Sigmoid colon (tissue), 7 donors: Measurements from ENCODE around the gene SMIM20. TPM values are rescaled to one million over a fixed set of nuclear protein-coding genes. Genes with fewer than 3 reads are reported as not detected.

Experiments used
- DNase-seq: peaks from one replicate; pipeline ENCODE4 v3.0.0-alpha.2; 2019
- H3K27ac ChIP-seq, 4 donors: fragments of 200-600 bp; sonication (generic); one replicate each; pipeline ENCODE4 v1.5.1; 2016 to 2019; ENCODE audit warnings: mild to moderate bottlenecking in 1 of 4
- H3K27me3 ChIP-seq, 3 donors: fragments of 200-600 bp; sonication (generic); one replicate each; pipeline ENCODE4 v1.5.1; 2019; ENCODE audit warnings: mild to moderate bottlenecking in 1 of 3
- H3K36me3 ChIP-seq, 4 donors: fragments of 200-600 bp; sonication (generic); one replicate each; pipeline ENCODE4 v1.5.1; 2016 to 2019
- H3K4me1 ChIP-seq, 4 donors: fragments of 200-600 bp; sonication (generic); one replicate each; pipeline ENCODE4 v1.5.1; 2017 to 2019
- H3K4me3 ChIP-seq, 4 donors: fragments of 200-600 bp; sonication (generic); one replicate each; pipeline ENCODE4 v1.5.1; 2017 to 2019; ENCODE audit warnings: mild to moderate bottlenecking in 2 of 4, moderate library complexity in 1 of 4
- H3K9me3 ChIP-seq, 4 donors: fragments of 200-600 bp in 3 of 4; sonication (generic) in 3 of 4; one replicate each; pipeline versions ENCODE4 v1.5.1 to v1.6.1; 2013 to 2019
- EP300 ChIP-seq, 4 donors: sonication (generic); formaldehyde crosslinking; IDR thresholded peaks; one replicate each; pipeline ENCODE4 v1.6.1; 2017; ENCODE audit warnings: antibody characterized with exemption in 4 of 4
- POLR2A ChIP-seq, 2 donors: fragments of 450-650 bp; IDR thresholded peaks; one replicate each; pipeline ENCODE4 v1.6.1; 2016; ENCODE audit warnings: antibody characterized with exemption in 2 of 2, mild to moderate bottlenecking in 2 of 2, moderate library complexity in 2 of 2
- POLR2AphosphoS5 ChIP-seq, 4 donors: sonication (generic); formaldehyde crosslinking; IDR thresholded peaks; one replicate each; pipeline ENCODE4 v1.6.1; 2017; ENCODE audit warnings: antibody characterized with exemption in 4 of 4
- WGBS, 2 donors: extraction: QIAGEN DNeasy Blood & Tissue Kit; methylation state at CpG; one replicate each; pipeline ENCODE4 v1.1.7; 2013; 5-methylcytosine and 5-hydroxymethylcytosine counted together
- intact Hi-C: fragments of 100-400 bp; cut with DNase I; formaldehyde crosslinking; loops from one replicate; pipeline ENCODE4 v1.15.1; 2023
- polyA plus RNA-seq, 3 donors: library from polyadenylated mRNA; stranded (reverse); fragments of 200-250 nt; gene quantifications; one replicate each; pipeline ENCODE4 v1.2.3, GENCODE V29; 2013
- total RNA-seq, 4 donors: library from RNA; depleted of rRNA; stranded (reverse); fragments of >200 nt; gene quantifications; one replicate each; pipeline ENCODE4 v1.1.0, GENCODE V29; 2016
- TF ChIP-seq, protein P1 (sequence below), 4 experiments: fragments of 450-650 bp in 3 of 4; fragments of 200-600 bp in 1 of 4; IDR thresholded peaks; one replicate each; pipeline ENCODE4 v1.5.1; 2016 to 2019; ENCODE audit warnings: antibody characterized with exemption in 4 of 4, mild to moderate bottlenecking in 3 of 4, moderate library complexity in 2 of 4
- donor health status: healthy with polysubstance abuse.
- donor health status: Bipolar disorder and iron deficiency.
- donor health status: healthy.

Gene SMIM20
- total and polyA plus RNA-seq, 7 donors: 33.8 to 99.1 (median 45.4) TPM

DNA sequence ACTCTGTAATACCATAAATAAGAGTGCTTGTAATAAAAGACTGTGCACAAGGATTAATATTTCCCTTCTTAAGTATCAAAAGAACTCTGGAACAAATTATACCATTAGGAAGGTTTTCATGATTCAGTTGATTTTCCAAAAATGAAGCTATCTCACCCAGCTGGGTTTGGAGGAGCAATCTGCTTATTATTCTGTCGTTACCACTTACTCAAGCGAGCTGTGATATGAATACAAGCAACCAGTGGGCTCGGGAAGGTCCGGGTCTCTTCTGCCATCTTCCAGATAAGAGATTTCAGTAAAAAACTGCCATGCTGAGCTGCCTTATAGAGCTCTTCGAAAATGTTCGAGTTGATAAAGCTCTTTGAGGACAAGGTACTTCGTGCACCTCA, 15.3 kb downstream of the SMIM20 start:
- no peak overlapping the region for H3K27ac ChIP-seq
- H3K4me1 ChIP-seq: no peaks in the 10 kb centered on the region
- no peaks in the 10 kb centered on the region for H3K27me3 ChIP-seq
- intact Hi-C loops: loop anchor here (5.0 kb wide), 1 partner anchor 483 kb away; no protein-coding TSS in a partner anchor
- H3K4me3 ChIP-seq: no peak overlapping the region
- H3K36me3 ChIP-seq: peaks cover 0 to 5% (median 0%) of the 10 kb centered on the region in 4 donors
- TF ChIP-seq EP300 (IDR thresholded peaks at IDR 0.05): no peak
- no peak for TF ChIP-seq POLR2AphosphoS5 (IDR thresholded peaks at IDR 0.05)
- TF ChIP-seq, protein P1, sequence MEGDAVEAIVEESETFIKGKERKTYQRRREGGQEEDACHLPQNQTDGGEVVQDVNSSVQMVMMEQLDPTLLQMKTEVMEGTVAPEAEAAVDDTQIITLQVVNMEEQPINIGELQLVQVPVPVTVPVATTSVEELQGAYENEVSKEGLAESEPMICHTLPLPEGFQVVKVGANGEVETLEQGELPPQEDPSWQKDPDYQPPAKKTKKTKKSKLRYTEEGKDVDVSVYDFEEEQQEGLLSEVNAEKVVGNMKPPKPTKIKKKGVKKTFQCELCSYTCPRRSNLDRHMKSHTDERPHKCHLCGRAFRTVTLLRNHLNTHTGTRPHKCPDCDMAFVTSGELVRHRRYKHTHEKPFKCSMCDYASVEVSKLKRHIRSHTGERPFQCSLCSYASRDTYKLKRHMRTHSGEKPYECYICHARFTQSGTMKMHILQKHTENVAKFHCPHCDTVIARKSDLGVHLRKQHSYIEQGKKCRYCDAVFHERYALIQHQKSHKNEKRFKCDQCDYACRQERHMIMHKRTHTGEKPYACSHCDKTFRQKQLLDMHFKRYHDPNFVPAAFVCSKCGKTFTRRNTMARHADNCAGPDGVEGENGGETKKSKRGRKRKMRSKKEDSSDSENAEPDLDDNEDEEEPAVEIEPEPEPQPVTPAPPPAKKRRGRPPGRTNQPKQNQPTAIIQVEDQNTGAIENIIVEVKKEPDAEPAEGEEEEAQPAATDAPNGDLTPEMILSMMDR (IDR thresholded peaks at IDR 0.05): no peak
- TF ChIP-seq POLR2A (IDR thresholded peaks at IDR 0.05): no peak
- DNase-seq: no peak
- no peaks in the 10 kb centered on the region for H3K9me3 ChIP-seq
- WGBS, 2 donors: 95% methylated on average over 7 of the region's 7 CpGs

GRCh38 chr4:25930731-25931354, 16.8 kb downstream of the SMIM20 start:
- Histone ChIP-seq H3K4me1 (no peaks in the 10 kb centered on the region), H3K36me3 (peaks cover 0 to 5% (median 0%) of the 10 kb centered on the region in 4 donors), H3K4me3 (no peak overlapping the region), H3K9me3 (no peaks in the 10 kb centered on the region), H3K27me3 (no peaks in the 10 kb centered on the region), H3K27ac (no peak overlapping the region)
- intact Hi-C loops: no loop called here
- WGBS, 2 donors: 28 to 65% methylated on average over 6 of the region's 6 CpGs
- no peak for TF ChIP-seq EP300 (IDR thresholded peaks at IDR 0.05)
- TF ChIP-seq, protein P1 (IDR thresholded peaks at IDR 0.05): no peak
- TF ChIP-seq POLR2A (IDR thresholded peaks at IDR 0.05): no peak
- no peak for TF ChIP-seq POLR2AphosphoS5 (IDR thresholded peaks at IDR 0.05)
- DNase-seq: no peak

GRCh38 chr4:25936696-25937095, 22.7 kb downstream of the SMIM20 start:
- Histone ChIP-seq H3K4me3 (no peak overlapping the region), H3K9me3 (no peaks in the 10 kb centered on the region), H3K36me3 (no peaks in the 10 kb centered on the region), H3K27ac (no peak overlapping the region), H3K27me3 (no peaks in the 10 kb centered on the region), H3K4me1 (no peaks in the 10 kb centered on the region)
- TF ChIP-seq POLR2A (IDR thresholded peaks at IDR 0.05) (no peak), EP300 (IDR thresholded peaks at IDR 0.05) (no peak), POLR2AphosphoS5 (IDR thresholded peaks at IDR 0.05) (no peak)
- TF ChIP-seq, protein P1 (IDR thresholded peaks at IDR 0.05): no peak
- intact Hi-C loops: no loop called here
- no peak for DNase-seq
- 97 to 100% methylated on average over 2 of the region's 2 CpGs for WGBS, 2 donors

DNA sequence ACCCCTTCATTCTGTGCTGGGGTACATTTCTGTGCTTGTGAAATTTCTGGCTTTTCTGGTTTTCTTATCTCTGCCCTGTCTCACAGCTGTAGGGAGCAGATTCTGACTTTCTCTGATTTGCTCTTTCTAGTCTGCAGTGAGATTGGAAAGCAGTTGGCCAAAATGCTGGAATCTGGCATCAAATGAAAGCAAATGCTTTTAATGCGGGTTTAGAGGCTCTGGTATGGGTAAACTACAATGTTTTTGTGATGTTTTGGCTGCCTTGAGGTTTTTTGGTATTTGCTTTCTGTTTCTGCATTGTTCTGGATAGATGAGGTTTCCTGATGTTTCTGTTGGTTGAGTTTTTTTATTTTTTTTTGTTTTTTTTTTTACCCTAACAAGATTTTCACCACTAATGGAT, 23.8 kb downstream of the SMIM20 start:
- Histone ChIP-seq H3K4me1 (no peaks in the 10 kb centered on the region), H3K4me3 (no peak overlapping the region), H3K27ac (no peak overlapping the region), H3K27me3 (no peaks in the 10 kb centered on the region), H3K36me3 (no peaks in the 10 kb centered on the region), H3K9me3 (no peaks in the 10 kb centered on the region)
- intact Hi-C loops: no loop called here
- 63 to 66% methylated on average over 1 of the region's 1 CpG for WGBS, 2 donors
- no peak for TF ChIP-seq EP300 (IDR thresholded peaks at IDR 0.05)
- TF ChIP-seq POLR2A (IDR thresholded peaks at IDR 0.05): no peak
- TF ChIP-seq POLR2AphosphoS5 (IDR thresholded peaks at IDR 0.05): no peak
- TF ChIP-seq, protein P1 (IDR thresholded peaks at IDR 0.05): no peak
- DNase-seq: no peak

- Histone ChIP-seq H3K9me3 (no peaks in the 10 kb centered on the region), H3K4me3 (no peak overlapping the region), H3K36me3 (no peaks in the 10 kb centered on the region), H3K27me3 (no peaks in the 10 kb centered on the region), H3K4me1 (no peaks in the 10 kb centered on the region), H3K27ac (no peak overlapping the region)
- DNase-seq: no peak
- intact Hi-C loops: no loop called here
- WGBS, 2 donors: 74 to 80% methylated on average over 6 of the region's 6 CpGs
- TF ChIP-seq, protein P1 (IDR thresholded peaks at IDR 0.05): no peak
- TF ChIP-seq EP300 (IDR thresholded peaks at IDR 0.05) (no peak), POLR2A (IDR thresholded peaks at IDR 0.05) (no peak), POLR2AphosphoS5 (IDR thresholded peaks at IDR 0.05) (no peak)
These were observed 24.3 kb downstream of the SMIM20 start for GRCh38 chr4:25938366-25938765.
